RPMI8226 (cell line): ENCODE data around the gene TEKT2.

Source experiments
- DNase-seq: peaks from one replicate; pipeline ENCODE4 v3.0.0-alpha.2; 2015

The TEKT2 gene

GRCh38 chr1:36132029-36132428 lies 48.1 kb downstream of the TEKT2 start:
- no peak for DNase-seq

- DNase-seq, result no peak
These were observed 49.6 kb downstream of the TEKT2 start for GRCh38 chr1:36133484-36133883.

- no peak for DNase-seq
These were observed 50.1 kb downstream of the TEKT2 start for GRCh38 chr1:36134031-36134430.

GRCh38 chr1:36134505-36135329 lies 50.8 kb downstream of the TEKT2 start:
- peak; percentile 69 for DNase-seq

GRCh38 chr1:36135330-36135667 lies 51.4 kb downstream of the TEKT2 start:
- no peak for DNase-seq

GRCh38 chr1:36135796-36136195 lies 51.9 kb downstream of the TEKT2 start:
- DNase-seq, result no peak

GRCh38 chr1:36136535-36136934 lies 52.6 kb downstream of the TEKT2 start:
- no peak for DNase-seq

GRCh38 chr1:36137226-36137625 lies 53.3 kb downstream of the TEKT2 start:
- DNase-seq, result no peak

- DNase-seq, result no peak
These were observed 53.9 kb downstream of the TEKT2 start for GRCh38 chr1:36137776-36138175.
